Measurements from ENCODE around the gene RAB3IP. TPM values are rescaled to one million over a fixed set of nuclear protein-coding genes. Genes with fewer than 3 reads are reported as not detected.

Gene RAB3IP
- total RNA-seq, 6 donors from 2014 or later, result 24.1 to 99.5 (median 34.2) TPM

DNA sequence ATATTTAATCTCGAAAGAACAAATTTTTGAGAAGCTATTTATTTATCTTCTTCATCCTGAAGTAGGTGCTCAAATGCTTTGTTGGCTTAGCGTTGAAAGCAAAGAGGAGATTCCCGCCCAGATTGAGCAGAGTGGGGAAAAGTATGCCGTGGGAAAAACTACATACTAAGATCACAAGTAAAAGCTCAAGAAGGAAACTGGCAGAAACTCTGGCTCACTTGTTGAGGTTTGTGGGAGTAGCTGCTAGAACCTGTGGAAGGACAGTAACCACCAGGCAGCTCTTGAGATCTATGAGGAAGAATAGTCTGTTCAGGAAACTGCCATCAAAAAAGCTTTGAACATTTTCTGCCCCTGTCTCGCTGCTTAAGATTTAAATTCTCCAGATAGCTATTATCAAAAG, 90.2 kb downstream of the RAB3IP start:
- Histone ChIP-seq H3K4me3 (no peak overlapping the region), H3K27me3 (no peaks in the 10 kb centered on the region), H3K9me3 (no peaks in the 10 kb centered on the region), H3K4me1 (no peaks in the 10 kb centered on the region), H3K36me3 (no peaks in the 10 kb centered on the region), H3K27ac (no peak overlapping the region)
- no peak for TF ChIP-seq POLR2AphosphoS5 (IDR thresholded peaks at IDR 0.05)
- TF ChIP-seq EP300 (IDR thresholded peaks at IDR 0.05), result no peak
- TF ChIP-seq, protein P1, sequence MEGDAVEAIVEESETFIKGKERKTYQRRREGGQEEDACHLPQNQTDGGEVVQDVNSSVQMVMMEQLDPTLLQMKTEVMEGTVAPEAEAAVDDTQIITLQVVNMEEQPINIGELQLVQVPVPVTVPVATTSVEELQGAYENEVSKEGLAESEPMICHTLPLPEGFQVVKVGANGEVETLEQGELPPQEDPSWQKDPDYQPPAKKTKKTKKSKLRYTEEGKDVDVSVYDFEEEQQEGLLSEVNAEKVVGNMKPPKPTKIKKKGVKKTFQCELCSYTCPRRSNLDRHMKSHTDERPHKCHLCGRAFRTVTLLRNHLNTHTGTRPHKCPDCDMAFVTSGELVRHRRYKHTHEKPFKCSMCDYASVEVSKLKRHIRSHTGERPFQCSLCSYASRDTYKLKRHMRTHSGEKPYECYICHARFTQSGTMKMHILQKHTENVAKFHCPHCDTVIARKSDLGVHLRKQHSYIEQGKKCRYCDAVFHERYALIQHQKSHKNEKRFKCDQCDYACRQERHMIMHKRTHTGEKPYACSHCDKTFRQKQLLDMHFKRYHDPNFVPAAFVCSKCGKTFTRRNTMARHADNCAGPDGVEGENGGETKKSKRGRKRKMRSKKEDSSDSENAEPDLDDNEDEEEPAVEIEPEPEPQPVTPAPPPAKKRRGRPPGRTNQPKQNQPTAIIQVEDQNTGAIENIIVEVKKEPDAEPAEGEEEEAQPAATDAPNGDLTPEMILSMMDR (IDR thresholded peaks at IDR 0.05), result no peak
- no peak for TF ChIP-seq POLR2A (IDR thresholded peaks at IDR 0.05)
- ATAC-seq (ENCODE audit: low FRiP score in 2 of 2), result no peak
- WGBS, 2 donors, result 44 to 61% methylated on average over 5 of the region's 5 CpGs
- no peak for DNase-seq

DNA sequence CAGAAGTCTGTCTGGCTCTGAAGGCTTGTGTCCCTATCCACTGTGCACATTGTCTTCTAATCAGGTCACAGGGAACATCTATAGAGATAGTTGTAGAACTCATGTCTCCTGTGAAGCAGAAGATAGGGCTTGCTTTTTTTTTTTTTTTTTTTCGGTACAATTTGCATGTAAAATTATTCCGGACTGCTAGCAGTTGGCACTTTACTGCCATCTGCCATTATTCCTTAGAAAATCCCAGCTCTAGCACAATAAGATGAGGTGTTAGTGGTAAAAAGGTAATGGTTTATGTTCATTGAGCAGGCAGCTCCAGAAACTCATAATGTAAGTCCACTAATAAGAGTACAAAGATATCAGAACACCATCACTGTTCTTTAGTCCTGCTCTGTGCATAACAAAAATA, 95.0 kb downstream of the RAB3IP start:
- Histone ChIP-seq H3K27ac (no peak overlapping the region), H3K27me3 (no peaks in the 10 kb centered on the region), H3K36me3 (no peaks in the 10 kb centered on the region), H3K4me3 (no peak overlapping the region), H3K4me1 (peaks cover 0 to 31% (median 7%) of the 10 kb centered on the region in 4 donors), H3K9me3 (no peaks in the 10 kb centered on the region)
- no peak for ATAC-seq (ENCODE audit: low FRiP score in 2 of 2)
- 57 to 85% methylated on average over 2 of the region's 2 CpGs for WGBS, 2 donors
- no peak for DNase-seq
- TF ChIP-seq POLR2AphosphoS5 (IDR thresholded peaks at IDR 0.05), result no peak
- no peak for TF ChIP-seq EP300 (IDR thresholded peaks at IDR 0.05)
- TF ChIP-seq, protein P1 (IDR thresholded peaks at IDR 0.05), result no peak
- TF ChIP-seq POLR2A (IDR thresholded peaks at IDR 0.05), result no peak

DNA sequence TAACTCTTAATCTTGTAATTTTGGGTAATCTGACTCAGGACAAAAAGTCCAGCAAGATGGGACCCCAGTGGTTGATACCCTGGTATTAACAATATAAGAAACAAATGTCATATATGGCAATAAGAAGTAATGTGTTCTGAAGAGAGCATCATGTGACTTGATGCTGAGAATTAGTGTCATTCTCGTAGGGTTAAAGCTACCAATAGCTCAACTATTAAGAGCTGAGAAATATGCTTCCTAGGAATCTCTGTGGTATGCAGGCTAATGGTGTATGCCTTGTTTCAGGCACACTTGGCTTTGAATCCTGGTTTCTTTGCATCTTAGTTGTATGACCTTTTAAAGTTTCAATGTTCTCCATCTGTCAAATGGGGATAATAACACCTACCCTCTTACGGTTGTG, 95.5 kb downstream of the RAB3IP start:
- TF ChIP-seq POLR2A (IDR thresholded peaks at IDR 0.05) (no peak), POLR2AphosphoS5 (IDR thresholded peaks at IDR 0.05) (no peak), EP300 (IDR thresholded peaks at IDR 0.05) (no peak)
- TF ChIP-seq, protein P1 (IDR thresholded peaks at IDR 0.05), result no peak
- ATAC-seq (ENCODE audit: low FRiP score in 2 of 2) (no peak), DNase-seq (no peak)
- WGBS, 2 donors, result 66 to 71% methylated on average over 2 of the region's 2 CpGs
- H3K9me3 ChIP-seq, result no peaks in the 10 kb centered on the region
- H3K4me1 ChIP-seq, result peaks cover 0 to 31% (median 7%) of the 10 kb centered on the region in 4 donors
- H3K36me3 ChIP-seq, result no peaks in the 10 kb centered on the region
- no peak overlapping the region for H3K27ac ChIP-seq
- H3K27me3 ChIP-seq, result no peaks in the 10 kb centered on the region
- no peak overlapping the region for H3K4me3 ChIP-seq

DNA sequence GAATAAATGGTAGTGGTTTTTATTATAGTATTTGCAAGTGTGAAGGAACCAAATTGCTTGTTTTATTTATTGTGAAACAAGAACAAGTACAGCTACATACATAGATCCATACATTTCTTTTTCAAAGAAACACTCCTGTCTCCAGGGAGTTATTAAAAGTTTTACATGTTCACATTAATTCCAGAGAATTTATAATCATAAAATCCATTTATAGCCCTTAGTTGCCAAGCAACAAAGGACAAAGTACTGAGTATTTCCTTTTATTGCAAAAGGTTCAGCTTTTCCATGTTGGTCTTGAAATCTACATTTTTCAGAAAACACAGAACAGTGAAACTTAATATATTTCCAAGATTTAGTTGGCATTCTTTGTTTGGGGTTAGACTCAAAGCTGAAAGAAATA, 95.9 kb downstream of the RAB3IP start:
- peaks cover 0 to 31% (median 7%) of the 10 kb centered on the region in 4 donors for H3K4me1 ChIP-seq
- no peaks in the 10 kb centered on the region for H3K9me3 ChIP-seq
- H3K27ac ChIP-seq, result no peak overlapping the region
- no peak for ATAC-seq (ENCODE audit: low FRiP score in 2 of 2)
- no peak overlapping the region for H3K4me3 ChIP-seq
- no peak for DNase-seq
- H3K36me3 ChIP-seq, result no peaks in the 10 kb centered on the region
- TF ChIP-seq, protein P1 (IDR thresholded peaks at IDR 0.05), result no peak
- TF ChIP-seq EP300 (IDR thresholded peaks at IDR 0.05) (no peak), POLR2AphosphoS5 (IDR thresholded peaks at IDR 0.05) (no peak), POLR2A (IDR thresholded peaks at IDR 0.05) (no peak)
- H3K27me3 ChIP-seq, result no peaks in the 10 kb centered on the region

DNA sequence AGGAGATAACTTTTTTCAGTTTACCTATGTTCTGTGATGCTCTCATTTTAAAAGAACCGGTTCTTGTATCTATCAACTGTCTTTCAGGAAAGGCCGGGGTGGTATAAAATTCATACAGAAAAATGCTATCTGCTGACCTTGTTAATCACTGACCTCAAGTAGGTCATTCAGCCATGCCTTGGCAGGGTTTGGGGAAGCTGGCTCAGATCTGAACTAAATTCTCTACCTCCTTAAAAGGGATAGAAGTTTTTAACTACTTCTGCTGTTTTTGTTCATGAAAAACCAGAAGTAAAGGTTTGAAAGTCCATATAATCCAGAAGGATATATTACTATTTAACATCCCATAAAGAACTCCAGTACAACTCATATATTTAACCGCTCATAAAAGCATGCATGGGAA, 96.4 kb downstream of the RAB3IP start:
- ATAC-seq (ENCODE audit: low FRiP score in 2 of 2) (no peak), DNase-seq (no peak)
- Histone ChIP-seq H3K4me1 (peaks cover 0 to 31% (median 7%) of the 10 kb centered on the region in 4 donors), H3K4me3 (no peak overlapping the region), H3K27ac (no peak overlapping the region), H3K27me3 (no peaks in the 10 kb centered on the region), H3K9me3 (no peaks in the 10 kb centered on the region), H3K36me3 (no peaks in the 10 kb centered on the region)
- TF ChIP-seq POLR2AphosphoS5 (IDR thresholded peaks at IDR 0.05) (no peak), POLR2A (IDR thresholded peaks at IDR 0.05) (no peak), EP300 (IDR thresholded peaks at IDR 0.05) (no peak)
- TF ChIP-seq, protein P1 (IDR thresholded peaks at IDR 0.05), result no peak
- 56 to 61% methylated on average over 3 of the region's 3 CpGs for WGBS, 2 donors
